HCT116 (cell line): ENCODE data around the gene LDHAL6B. TPM values are rescaled to one million over a fixed set of nuclear protein-coding genes. Genes with fewer than 3 reads are reported as not detected.

ENCODE experiments used
- ATAC-seq: fragments of 200-7000 bp; cut with Tn5 transposase; 2 replicates; pipeline ENCODE4 v1.9.1; 2020; ENCODE audit warnings: mild to moderate bottlenecking, moderate library complexity
- BruUV-seq: library from RNA; stranded (reverse); fragments of 400-500 nt; replicated peaks from 2 replicates; lab custom pipeline; 2021; lab: Mats Ljungman, UMichigan
- CTCF ChIA-PET: fragments of 300-600 bp; sonication (Branson Sonifier 250); formaldehyde crosslinking; loops from one replicate; lab custom pipeline; 2021; ENCODE audit warnings: antibody characterized with exemption; lab: Charles Lee
- POLR2A ChIA-PET: fragments of 300-600, 350-600 bp; sonication (Branson Sonifier 250); formaldehyde crosslinking; loops from one replicate; lab custom pipeline; 2021; ENCODE audit warnings: antibody characterized with exemption; lab: Charles Lee
- RAD21 ChIA-PET, 2 experiments: fragments of 300-600 bp; sonication (Branson Sonifier 250); formaldehyde crosslinking; loops; one replicate each; lab custom pipeline; 2023; ENCODE audit warnings: low total read pairs in 2 of 2; ENCODE audit not compliant: uncharacterized antibody in 2 of 2, unreplicated experiment in 2 of 2, low non-redundant PET in 1 of 2; lab: Charles Lee
- DNase-seq: peaks from one replicate; pipeline ENCODE4 v3.0.0-alpha.2; 2010; ENCODE audit warnings: low read depth, low spot score
- H2AFZ ChIP-seq: fragments of 200-600 bp; shearing (Covaris generic), sonication (generic); 2 replicates; pipeline ENCODE4 v1.6.1; 2017; ENCODE audit warnings: low read depth, mixed run types, mixed read lengths, antibody characterized with exemption, low read length; ENCODE audit not compliant: poor library complexity, severe bottlenecking
- H3K27ac ChIP-seq: 2 replicates; pipeline ENCODE4 v1.5.1; 2012; ENCODE audit warnings: low read depth, low read length
- H3K27me3 ChIP-seq: fragments of 200-600 bp; sonication (generic); 2 replicates; pipeline ENCODE4 v1.6.1; 2016; ENCODE audit warnings: mixed run types, low read length, mixed read lengths; ENCODE audit not compliant: insufficient read depth
- H3K36me3 ChIP-seq, 2 experiments: fragments of 200-500 bp in 1 of 2; fragments of 200-600 bp in 1 of 2; sonication (Bioruptor generic) in 1 of 2; sonication (generic) in 1 of 2; 2 replicates each; pipeline versions ENCODE4 v1.5.1 to v1.6.1; 2014 to 2016; ENCODE audit warnings: low read length in 2 of 2, inconsistent platforms in 1 of 2, mixed read lengths in 1 of 2, mixed run types in 1 of 2; ENCODE audit not compliant: insufficient read depth in 2 of 2, control insufficient read depth in 1 of 2
- H3K4me1 ChIP-seq, 2 experiments: fragments of 200-600 bp in 1 of 2; sonication (generic) in 1 of 2; 2 replicates each; pipeline versions ENCODE4 v1.5.1 to v1.6.1; 2012 to 2017; ENCODE audit warnings: low read length in 2 of 2, inconsistent platforms in 1 of 2, mild to moderate bottlenecking in 1 of 2, mixed read lengths in 1 of 2, mixed run types in 1 of 2, moderate library complexity in 1 of 2; ENCODE audit not compliant: insufficient read depth in 2 of 2, control insufficient read depth in 1 of 2
- H3K4me2 ChIP-seq: fragments of 200-600 bp; sonication (generic); 2 replicates; pipeline ENCODE4 v1.6.1; 2017; ENCODE audit warnings: mixed run types, low read length, mixed read lengths
- H3K4me3 ChIP-seq, 2 experiments: fragments of 200-600 bp in 1 of 2; sonication (generic) in 1 of 2; replicated peaks in 1 of 2; 2 replicates each; pipeline ENCODE4 v1.5.1; 2011 to 2016; ENCODE audit warnings: low read length in 2 of 2, control low read depth in 1 of 2, low read depth in 1 of 2, mild to moderate bottlenecking in 1 of 2, mixed read lengths in 1 of 2, mixed run types in 1 of 2
- H3K79me2 ChIP-seq: fragments of 200-600 bp; sonication (generic); 2 replicates; pipeline ENCODE4 v1.6.1; 2017; ENCODE audit warnings: mild to moderate bottlenecking, mixed run types, low read length, moderate library complexity, mixed read lengths; ENCODE audit not compliant: insufficient read depth
- H3K9ac ChIP-seq: fragments of 200-600 bp; sonication (generic); 2 replicates; pipeline ENCODE4 v1.6.1; 2016; ENCODE audit warnings: low read length, mixed read lengths
- H3K9me2 ChIP-seq: fragments of 200-600 bp; sonication (generic), shearing (Covaris generic); 2 replicates; pipeline ENCODE4 v1.6.1; 2017; ENCODE audit warnings: mixed run types, mild to moderate bottlenecking, moderate library complexity; ENCODE audit not compliant: insufficient read depth
- H3K9me3 ChIP-seq, 2 experiments: fragments of 200-500 bp in 1 of 2; fragments of 200-600 bp in 1 of 2; sonication (Bioruptor generic) in 1 of 2; sonication (generic) in 1 of 2; 2 replicates each; pipeline ENCODE4 v1.6.1; 2014 to 2017; ENCODE audit warnings: low read length in 2 of 2, mixed read lengths in 2 of 2, inconsistent platforms in 1 of 2, low read depth in 1 of 2, mild to moderate bottlenecking in 1 of 2, mixed run types in 1 of 2, moderate library complexity in 1 of 2; ENCODE audit not compliant: control insufficient read depth in 1 of 2, insufficient read depth in 1 of 2
- H4K20me1 ChIP-seq: fragments of 200-600 bp; sonication (generic), shearing (Covaris generic); 2 replicates; pipeline ENCODE4 v1.6.1; 2017; ENCODE audit warnings: mixed run types, mild to moderate bottlenecking, moderate library complexity; ENCODE audit not compliant: insufficient read depth
- CBX3 ChIP-seq: IDR thresholded peaks from 2 replicates; pipeline ENCODE4 v1.6.1; 2012; ENCODE audit warnings: low read depth
- CEBPB ChIP-seq: IDR thresholded peaks from 2 replicates; pipeline ENCODE4 v1.6.1; 2012; ENCODE audit warnings: low read depth
- EGR1 ChIP-seq: IDR thresholded peaks from 2 replicates; pipeline ENCODE4 v1.6.1; 2012; ENCODE audit warnings: low read depth
- ELF1 ChIP-seq: IDR thresholded peaks from 2 replicates; pipeline ENCODE4 v1.6.1; 2012; ENCODE audit warnings: low read depth, borderline replicate concordance
- EZH2 ChIP-seq: fragments of 200-600 bp; sonication (generic); IDR thresholded peaks from 2 replicates; pipeline ENCODE4 v1.6.1; 2017; ENCODE audit warnings: antibody characterized with exemption, mixed run types
- EZH2phosphoT487 ChIP-seq: fragments of 200-600 bp; IDR thresholded peaks from 2 replicates; pipeline ENCODE4 v1.6.1; 2018; ENCODE audit warnings: antibody characterized with exemption, borderline replicate concordance
- FOSL1 ChIP-seq: IDR thresholded peaks from 2 replicates; pipeline ENCODE4 v1.6.1; 2012; ENCODE audit warnings: low read depth
- JUND ChIP-seq: IDR thresholded peaks from 2 replicates; pipeline ENCODE4 v1.6.1; 2012
- MAX ChIP-seq: IDR thresholded peaks from 2 replicates; pipeline ENCODE4 v1.6.1; 2012
- RAD21 ChIP-seq: IDR thresholded peaks from 2 replicates; pipeline ENCODE4 v1.6.1; 2012; ENCODE audit warnings: low read depth, mild to moderate bottlenecking
- SIN3A ChIP-seq: IDR thresholded peaks from 2 replicates; pipeline ENCODE4 v1.6.1; 2012; ENCODE audit warnings: low read depth
- SRF ChIP-seq: IDR thresholded peaks from 2 replicates; pipeline ENCODE4 v1.6.1; 2012; ENCODE audit warnings: low read depth
- YY1 ChIP-seq: IDR thresholded peaks from 2 replicates; pipeline ENCODE4 v1.6.1; 2011; ENCODE audit warnings: low read length, low read depth, moderate library complexity, mild to moderate bottlenecking; ENCODE audit not compliant: insufficient replicate concordance; ENCODE audit errors: extremely low read depth
- ZNF274 ChIP-seq: fragments of 200-500 bp; sonication (Bioruptor generic); IDR thresholded peaks from 2 replicates; pipeline ENCODE4 v1.6.1; 2014; ENCODE audit warnings: mild to moderate bottlenecking, low read depth, low read length, inconsistent platforms
- intact Hi-C: fragments of 100-400 bp; cut with micrococcal nuclease; formaldehyde crosslinking; loops from 2 replicates; pipeline ENCODE4 v1.10.0; 2022
- total RNA-seq: library from RNA; stranded (reverse); gene quantifications from one replicate; pipeline ENCODE4 v1.2.1, GENCODE V29; 2021; ENCODE audit not compliant: unreplicated experiment
- TF ChIP-seq, protein P1 (sequence below): IDR thresholded peaks from 2 replicates; pipeline ENCODE4 v1.6.1; 2011; ENCODE audit warnings: mild to moderate bottlenecking, low read length, moderate library complexity; ENCODE audit not compliant: insufficient replicate concordance; ENCODE audit errors: extremely low read depth
- TF ChIP-seq, protein P2 (sequence below), 3 experiments: fragments of 200-600 bp in 1 of 3; sonication (generic) in 1 of 3; IDR thresholded peaks in 2 of 3; conservative IDR thresholded peaks in 1 of 3; 2 replicates each; pipeline ENCODE4 v1.5.1; 2012 to 2017; ENCODE audit warnings: low read depth in 2 of 3, low read length in 2 of 3, antibody characterized with exemption in 1 of 3, borderline replicate concordance in 1 of 3, control low read depth in 1 of 3, mild to moderate bottlenecking in 1 of 3, mixed read lengths in 1 of 3, mixed run types in 1 of 3, moderate library complexity in 1 of 3; ENCODE audit not compliant: insufficient read depth in 1 of 3

Gene LDHAL6B
- total RNA-seq, 1 experiment from 2014 or later = not detected

DNA sequence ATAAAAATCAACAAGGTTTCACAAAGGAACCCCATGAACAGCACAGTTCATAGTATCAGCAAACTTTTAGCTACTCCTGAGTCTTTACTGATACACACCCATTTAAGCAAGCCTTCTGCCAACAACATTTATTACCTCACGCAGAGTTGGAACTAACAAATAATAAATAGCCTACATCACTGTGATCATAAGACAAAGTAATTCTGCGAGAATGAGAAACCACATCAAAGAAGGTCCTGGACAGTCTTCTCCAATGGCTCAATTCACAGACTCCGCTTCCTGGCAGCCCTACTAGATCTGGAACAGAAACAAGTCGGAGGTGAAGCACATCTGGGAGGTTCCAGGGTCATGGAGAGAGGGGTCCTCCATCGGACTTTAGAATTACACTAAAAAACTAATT lies 37.0 kb downstream of the LDHAL6B start:
- Histone ChIP-seq H3K4me3 (no peak overlapping the region), H3K4me1 (peaks cover 0 to 22% of the 10 kb centered on the region in 2 experiments; a peak in 2 of 4 replicates), H4K20me1 (no peaks in the 10 kb centered on the region), H2AFZ (no peak overlapping the region), H3K9ac (no peak overlapping the region), H3K9me2 (no peaks in the 10 kb centered on the region), H3K36me3 (no peaks in the 10 kb centered on the region), H3K4me2 (no peak overlapping the region), H3K9me3 (no peaks in the 10 kb centered on the region), H3K79me2 (peaks cover 8% of the 10 kb centered on the region; the same call in 1 of the 2 replicates), H3K27ac (no peak overlapping the region), H3K27me3 (no peaks in the 10 kb centered on the region)
- no peak for ATAC-seq
- intact Hi-C loops = no loop called here
- POLR2A ChIA-PET = no interaction called here
- RAD21 ChIA-PET = interaction anchor here in 1 of 2 experiments (0.6 kb wide), 1 partner anchor 14 kb away, joined by 3 read pairs; no protein-coding TSS in a partner anchor
- DNase-seq = no peak
- no peak for TF ChIP-seq YY1
- CTCF ChIA-PET = no interaction called here
- BruUV-seq = no TSS peak

- Histone ChIP-seq H3K9me3 (no peaks in the 10 kb centered on the region), H3K4me3 (no peak overlapping the region), H3K9ac (no peak overlapping the region), H3K79me2 (peaks cover 8% of the 10 kb centered on the region; the same call in 1 of the 2 replicates), H3K36me3 (no peaks in the 10 kb centered on the region), H4K20me1 (no peaks in the 10 kb centered on the region), H3K4me2 (no peak overlapping the region), H3K27me3 (no peaks in the 10 kb centered on the region), H3K9me2 (no peaks in the 10 kb centered on the region), H3K4me1 (peaks cover 0 to 22% of the 10 kb centered on the region in 2 experiments; a peak in 2 of 4 replicates), H3K27ac (no peak overlapping the region), H2AFZ (no peak overlapping the region)
- ChIA-PET CTCF (no interaction called here), RAD21 (no interaction called here), POLR2A (no interaction called here)
- intact Hi-C loops = no loop called here
- ATAC-seq = no peak
- no peak for TF ChIP-seq MAX
- no peak for TF ChIP-seq SIN3A
- TF ChIP-seq YY1 = no peak
- TF ChIP-seq FOSL1 = no peak
- no peak for TF ChIP-seq EZH2
- no peak for TF ChIP-seq SRF
- TF ChIP-seq CEBPB = no peak
- no peak for TF ChIP-seq RAD21
- TF ChIP-seq, protein P1, sequence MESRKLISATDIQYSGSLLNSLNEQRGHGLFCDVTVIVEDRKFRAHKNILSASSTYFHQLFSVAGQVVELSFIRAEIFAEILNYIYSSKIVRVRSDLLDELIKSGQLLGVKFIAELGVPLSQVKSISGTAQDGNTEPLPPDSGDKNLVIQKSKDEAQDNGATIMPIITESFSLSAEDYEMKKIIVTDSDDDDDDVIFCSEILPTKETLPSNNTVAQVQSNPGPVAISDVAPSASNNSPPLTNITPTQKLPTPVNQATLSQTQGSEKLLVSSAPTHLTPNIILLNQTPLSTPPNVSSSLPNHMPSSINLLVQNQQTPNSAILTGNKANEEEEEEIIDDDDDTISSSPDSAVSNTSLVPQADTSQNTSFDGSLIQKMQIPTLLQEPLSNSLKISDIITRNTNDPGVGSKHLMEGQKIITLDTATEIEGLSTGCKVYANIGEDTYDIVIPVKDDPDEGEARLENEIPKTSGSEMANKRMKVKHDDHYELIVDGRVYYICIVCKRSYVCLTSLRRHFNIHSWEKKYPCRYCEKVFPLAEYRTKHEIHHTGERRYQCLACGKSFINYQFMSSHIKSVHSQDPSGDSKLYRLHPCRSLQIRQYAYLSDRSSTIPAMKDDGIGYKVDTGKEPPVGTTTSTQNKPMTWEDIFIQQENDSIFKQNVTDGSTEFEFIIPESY = no peak
- TF ChIP-seq ZNF274 = no peak
- TF ChIP-seq, protein P2, sequence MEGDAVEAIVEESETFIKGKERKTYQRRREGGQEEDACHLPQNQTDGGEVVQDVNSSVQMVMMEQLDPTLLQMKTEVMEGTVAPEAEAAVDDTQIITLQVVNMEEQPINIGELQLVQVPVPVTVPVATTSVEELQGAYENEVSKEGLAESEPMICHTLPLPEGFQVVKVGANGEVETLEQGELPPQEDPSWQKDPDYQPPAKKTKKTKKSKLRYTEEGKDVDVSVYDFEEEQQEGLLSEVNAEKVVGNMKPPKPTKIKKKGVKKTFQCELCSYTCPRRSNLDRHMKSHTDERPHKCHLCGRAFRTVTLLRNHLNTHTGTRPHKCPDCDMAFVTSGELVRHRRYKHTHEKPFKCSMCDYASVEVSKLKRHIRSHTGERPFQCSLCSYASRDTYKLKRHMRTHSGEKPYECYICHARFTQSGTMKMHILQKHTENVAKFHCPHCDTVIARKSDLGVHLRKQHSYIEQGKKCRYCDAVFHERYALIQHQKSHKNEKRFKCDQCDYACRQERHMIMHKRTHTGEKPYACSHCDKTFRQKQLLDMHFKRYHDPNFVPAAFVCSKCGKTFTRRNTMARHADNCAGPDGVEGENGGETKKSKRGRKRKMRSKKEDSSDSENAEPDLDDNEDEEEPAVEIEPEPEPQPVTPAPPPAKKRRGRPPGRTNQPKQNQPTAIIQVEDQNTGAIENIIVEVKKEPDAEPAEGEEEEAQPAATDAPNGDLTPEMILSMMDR (IDR thresholded peaks at IDR 0.05 in 2 of 3, conservative IDR thresholded peaks at IDR 0.05 in 1 of 3; ENCODE audit: borderline replicate concordance in 1 of 3, insufficient read depth in 1 of 3, low read depth in 2 of 3, low read length in 2 of 3) = no peak
- TF ChIP-seq CBX3 = no peak
- TF ChIP-seq ELF1 = no peak
- TF ChIP-seq EZH2phosphoT487 = no peak
- no peak for TF ChIP-seq JUND
- no peak for TF ChIP-seq EGR1
- DNase-seq = no peak
- no TSS peak for BruUV-seq
Measured at GRCh38 chr15:59244337-59244736, 37.7 kb downstream of the LDHAL6B start.
